ENCODE measurements around the gene WDR37. TPM values are rescaled to one million over a fixed set of nuclear protein-coding genes. Genes with fewer than 3 reads are reported as not detected.

WDR37 gene
- total RNA-seq, 2 donors from 2014 or later = 18.1 to 18.7 TPM

- ATAC-seq (replicated peaks in 1 of 2) (no peak), DNase-seq (no peak)
- Mint-ChIP-seq H3K27ac (peak overlapping the region; percentile 82), H3K9me3 (no peaks in the 10 kb centered on the region), H3K4me1 (ENCODE audit: low read depth) (peaks cover 47% of the 10 kb centered on the region), H3K36me3 (ENCODE audit: insufficient read depth in 2 of 2) (peaks cover 4 to 19% of the 10 kb centered on the region in 2 donors), H3K27me3 (ENCODE audit: low read depth) (no peaks in the 10 kb centered on the region), H3K4me3 (peak overlapping the region; percentile 65 to 70)
Observed at GRCh38 chr10:1045415-1045814, 10.8 kb upstream of the WDR37 start.

- no peaks in the 10 kb centered on the region for H3K9me3 Mint-ChIP-seq
- peak overlapping the region; percentile 98 for H3K27ac Mint-ChIP-seq
- ATAC-seq (replicated peaks in 1 of 2) (no peak), DNase-seq (no peak)
- H3K4me3 Mint-ChIP-seq = peak overlapping the region; percentile 87 to 99
- peaks cover 2 to 16% of the 10 kb centered on the region in 2 donors for H3K36me3 Mint-ChIP-seq (ENCODE audit: insufficient read depth in 2 of 2)
- H3K27me3 Mint-ChIP-seq (ENCODE audit: low read depth) = no peaks in the 10 kb centered on the region
- H3K4me1 Mint-ChIP-seq (ENCODE audit: low read depth) = peaks cover 72% of the 10 kb centered on the region
Observed at GRCh38 chr10:1047937-1048336, 8.2 kb upstream of the WDR37 start.

GRCh38 chr10:1048349-1048731, 7.8 kb upstream of the WDR37 start:
- Mint-ChIP-seq H3K27ac (peak overlapping the region; percentile 98), H3K36me3 (ENCODE audit: insufficient read depth in 2 of 2) (peaks cover under 1 to 15% of the 10 kb centered on the region in 2 donors), H3K27me3 (ENCODE audit: low read depth) (no peaks in the 10 kb centered on the region), H3K9me3 (no peaks in the 10 kb centered on the region), H3K4me3 (peak overlapping the region; percentile 87 to 99), H3K4me1 (ENCODE audit: low read depth) (peaks cover 73% of the 10 kb centered on the region)
- DNase-seq (no peak), ATAC-seq (replicated peaks in 1 of 2) (no peak)

GRCh38 chr10:1048732-1049424, 7.3 kb upstream of the WDR37 start, which contains the start of gene IDI1:
TSS of gene IDI1 (minus strand) at chr10:1049119. CDS start at chr10:1049003, 116 bp downstream.
- DNase-seq (peak; percentile 97 to 98), ATAC-seq (replicated peaks in 1 of 2) (peak; percentile 84 to 86)
- H3K9me3 Mint-ChIP-seq = no peaks in the 10 kb centered on the region
- H3K4me3 Mint-ChIP-seq = peak within 1 kb of the TSS; percentile 87 to 99
- H3K27me3 Mint-ChIP-seq (ENCODE audit: low read depth) = no peaks in the 10 kb centered on the region
- peaks cover 73% of the 10 kb centered on the region for H3K4me1 Mint-ChIP-seq (ENCODE audit: low read depth)
- H3K27ac Mint-ChIP-seq = peak within 1 kb of the TSS; percentile 98
- H3K36me3 Mint-ChIP-seq (ENCODE audit: insufficient read depth in 2 of 2) = peaks cover 0 to 18% of the 10 kb centered on the region in 2 donors

- Mint-ChIP-seq H3K4me3 (peak overlapping the region; percentile 87 to 99), H3K36me3 (ENCODE audit: insufficient read depth in 2 of 2) (peaks cover 0 to 17% of the 10 kb centered on the region in 2 donors), H3K4me1 (ENCODE audit: low read depth) (peaks cover 73% of the 10 kb centered on the region), H3K27me3 (ENCODE audit: low read depth) (no peaks in the 10 kb centered on the region), H3K9me3 (no peaks in the 10 kb centered on the region), H3K27ac (peak overlapping the region; percentile 27)
- no peak for ATAC-seq (replicated peaks in 1 of 2)
- no peak for DNase-seq
Observed at GRCh38 chr10:1049425-1049958, 6.7 kb upstream of the WDR37 start.

- H3K27me3 Mint-ChIP-seq (ENCODE audit: low read depth) = no peaks in the 10 kb centered on the region
- peak overlapping the region; percentile 27 for H3K27ac Mint-ChIP-seq
- DNase-seq = no peak
- ATAC-seq (replicated peaks in 1 of 2) = no peak
- peaks cover 73% of the 10 kb centered on the region for H3K4me1 Mint-ChIP-seq (ENCODE audit: low read depth)
- peak overlapping the region; percentile 87 to 99 for H3K4me3 Mint-ChIP-seq
- H3K9me3 Mint-ChIP-seq = no peaks in the 10 kb centered on the region
- peaks cover 0 to 13% of the 10 kb centered on the region in 2 donors for H3K36me3 Mint-ChIP-seq (ENCODE audit: insufficient read depth in 2 of 2)
Observed at GRCh38 chr10:1050145-1050544, 6.0 kb upstream of the WDR37 start.

GRCh38 chr10:1050554-1050953, 5.6 kb upstream of the WDR37 start:
- DNase-seq (peak; percentile 46 to 48), ATAC-seq (replicated peaks in 1 of 2) (no peak)
- H3K36me3 Mint-ChIP-seq (ENCODE audit: insufficient read depth in 2 of 2) = peaks cover 0 to 9% of the 10 kb centered on the region in 2 donors
- no peaks in the 10 kb centered on the region for H3K27me3 Mint-ChIP-seq (ENCODE audit: low read depth)
- H3K9me3 Mint-ChIP-seq = no peaks in the 10 kb centered on the region
- H3K4me3 Mint-ChIP-seq = peak overlapping the region; percentile 87 to 99
- peaks cover 73% of the 10 kb centered on the region for H3K4me1 Mint-ChIP-seq (ENCODE audit: low read depth)
- no peak overlapping the region for H3K27ac Mint-ChIP-seq

GRCh38 chr10:1054684-1055083, 1.5 kb upstream of the WDR37 start:
- H3K27ac Mint-ChIP-seq = peak overlapping the region; percentile 97

GRCh38 chr10:1057106-1057657, 997 bp downstream of the WDR37 start:
- Mint-ChIP-seq H3K27ac (peak overlapping the region; percentile 92), H3K9me3 (no peaks in the 10 kb centered on the region), H3K36me3 (ENCODE audit: insufficient read depth in 2 of 2) (peaks cover 6 to 22% of the 10 kb centered on the region in 2 donors), H3K4me1 (ENCODE audit: low read depth) (peaks cover 89% of the 10 kb centered on the region), H3K27me3 (ENCODE audit: low read depth) (no peaks in the 10 kb centered on the region), H3K4me3 (peak overlapping the region; percentile 98 to 99)
- ATAC-seq (replicated peaks in 1 of 2) = peak in 1 of 2 donors; percentile 15
- no peak for DNase-seq

More at GRCh38 chr10:1054684-1055083, 1.5 kb upstream of the WDR37 start:
- peak overlapping the region; percentile 98 for H3K4me3 Mint-ChIP-seq
- no peak for ATAC-seq (replicated peaks in 1 of 2)
- H3K36me3 Mint-ChIP-seq (ENCODE audit: insufficient read depth in 2 of 2) = peaks cover 6 to 24% of the 10 kb centered on the region in 2 donors
- no peaks in the 10 kb centered on the region for H3K27me3 Mint-ChIP-seq (ENCODE audit: low read depth)
- no peaks in the 10 kb centered on the region for H3K9me3 Mint-ChIP-seq
- DNase-seq = no peak
- peaks cover 87% of the 10 kb centered on the region for H3K4me1 Mint-ChIP-seq (ENCODE audit: low read depth)

GRCh38 chr10:1058017-1058416, 1.8 kb downstream of the WDR37 start:
- Mint-ChIP-seq H3K4me3 (peak overlapping the region; percentile 98 to 99), H3K27me3 (ENCODE audit: low read depth) (no peaks in the 10 kb centered on the region), H3K4me1 (ENCODE audit: low read depth) (peaks cover 89% of the 10 kb centered on the region), H3K36me3 (ENCODE audit: insufficient read depth in 2 of 2) (peaks cover 6 to 22% of the 10 kb centered on the region in 2 donors), H3K9me3 (no peaks in the 10 kb centered on the region), H3K27ac (peak overlapping the region; percentile 92)
- no peak for ATAC-seq (replicated peaks in 1 of 2)
- no peak for DNase-seq

GRCh38 chr10:1059902-1060301, 3.7 kb downstream of the WDR37 start:
- Mint-ChIP-seq H3K36me3 (ENCODE audit: insufficient read depth in 2 of 2) (peaks cover 6 to 20% of the 10 kb centered on the region in 2 donors), H3K27ac (no peak overlapping the region), H3K27me3 (ENCODE audit: low read depth) (no peaks in the 10 kb centered on the region), H3K9me3 (no peaks in the 10 kb centered on the region), H3K4me3 (no peak overlapping the region), H3K4me1 (ENCODE audit: low read depth) (peaks cover 83% of the 10 kb centered on the region)
- ATAC-seq (replicated peaks in 1 of 2) = no peak
- DNase-seq = no peak

GRCh38 chr10:1061930-1062774, 6.0 kb downstream of the WDR37 start:
- Mint-ChIP-seq H3K36me3 (ENCODE audit: insufficient read depth in 2 of 2) (peaks cover 5 to 13% of the 10 kb centered on the region in 2 donors), H3K4me1 (ENCODE audit: low read depth) (peaks cover 71% of the 10 kb centered on the region), H3K27me3 (ENCODE audit: low read depth) (no peaks in the 10 kb centered on the region), H3K27ac (peak overlapping the region; percentile 95), H3K9me3 (no peaks in the 10 kb centered on the region), H3K4me3 (peak overlapping the region; percentile 71)
- DNase-seq = no peak
- ATAC-seq (replicated peaks in 1 of 2) = no peak
